HG02623 (cell line): ENCODE results near the gene KCTD17.
A peak's percentile ranks its signal among the peaks of the same experiment; 100 is the strongest.

Experiments used
- ATAC-seq: cut with Tn5 transposase; IDR thresholded peaks from one replicate; pipeline ENCODE4 v1.9.1; 2021; ENCODE audit warnings: moderate library complexity; ENCODE audit not compliant: unreplicated experiment

The KCTD17 gene, protein sequence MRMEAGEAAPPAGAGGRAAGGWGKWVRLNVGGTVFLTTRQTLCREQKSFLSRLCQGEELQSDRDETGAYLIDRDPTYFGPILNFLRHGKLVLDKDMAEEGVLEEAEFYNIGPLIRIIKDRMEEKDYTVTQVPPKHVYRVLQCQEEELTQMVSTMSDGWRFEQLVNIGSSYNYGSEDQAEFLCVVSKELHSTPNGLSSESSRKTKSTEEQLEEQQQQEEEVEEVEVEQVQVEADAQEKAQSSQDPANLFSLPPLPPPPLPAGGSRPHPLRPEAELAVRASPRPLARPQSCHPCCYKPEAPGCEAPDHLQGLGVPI

DNA sequence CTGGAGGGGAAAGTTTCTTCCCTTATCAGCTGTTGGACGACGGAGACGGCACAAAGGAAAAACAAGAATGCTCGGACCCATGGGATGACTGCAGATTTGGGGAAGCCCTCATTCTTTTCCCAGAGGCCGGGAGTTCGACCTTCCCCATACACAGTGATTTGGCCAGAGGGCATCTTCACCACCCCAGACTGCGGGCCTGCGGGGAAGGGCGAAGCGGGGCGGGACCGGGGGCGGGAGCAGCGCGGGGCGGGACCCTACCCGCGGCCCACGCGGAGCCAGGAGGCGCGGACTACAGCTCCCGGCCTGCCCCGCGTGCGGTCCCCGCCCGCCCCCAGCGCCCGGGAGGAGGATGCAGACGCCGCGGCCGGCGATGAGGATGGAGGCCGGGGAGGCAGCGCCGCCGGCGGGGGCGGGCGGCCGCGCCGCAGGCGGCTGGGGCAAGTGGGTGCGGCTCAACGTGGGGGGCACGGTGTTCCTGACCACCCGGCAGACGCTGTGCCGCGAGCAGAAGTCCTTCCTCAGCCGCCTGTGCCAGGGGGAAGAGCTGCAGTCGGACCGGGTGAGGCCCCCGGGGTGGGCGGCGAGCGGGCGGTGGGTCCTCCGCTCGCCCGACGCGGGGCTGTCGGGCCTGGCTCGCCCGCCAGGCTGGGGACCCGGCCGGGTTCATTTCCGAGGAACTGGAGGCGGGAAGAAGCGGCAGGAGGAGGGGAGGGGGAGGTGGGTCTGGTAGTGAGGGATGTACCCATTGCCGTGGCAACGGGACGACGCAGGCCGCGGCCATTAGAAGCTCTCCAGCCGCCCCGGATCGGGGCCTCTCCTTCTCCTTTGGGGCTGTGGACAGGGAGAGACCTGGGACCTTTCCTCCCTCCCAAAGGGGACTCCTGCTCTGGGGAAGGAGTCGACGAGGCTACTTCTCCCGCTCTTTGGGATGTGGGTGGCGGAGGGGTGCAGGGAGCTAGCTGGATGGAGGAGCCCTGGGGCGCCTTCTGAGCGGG, at the start of gene KCTD17:
Gene KCTD17 (plus strand): TSS at position 352 of the 995 bp plus-strand sequence. CDS start 19 bp downstream, at position 371.
- ATAC-seq = peak; percentile 48

DNA sequence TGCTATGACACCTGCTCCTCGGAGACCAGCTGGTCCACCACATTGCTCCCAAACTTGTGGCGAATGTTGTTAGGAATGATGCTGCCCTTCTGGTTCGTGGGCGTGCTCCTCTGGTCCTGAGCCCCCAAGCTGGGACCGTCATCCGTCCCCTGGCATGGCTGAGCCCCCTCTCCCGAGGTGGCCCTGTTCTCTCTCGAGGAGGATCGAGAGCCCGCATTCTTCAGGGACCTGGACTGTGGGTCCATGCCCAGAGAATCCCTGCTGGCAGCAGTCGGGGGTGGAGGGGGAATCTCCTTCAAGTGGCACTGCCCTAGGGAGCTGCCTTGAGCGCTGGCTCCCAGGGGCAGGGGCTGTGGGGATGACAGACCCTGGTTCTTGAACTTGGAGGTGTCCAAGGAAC, 49.7 kb upstream of the KCTD17 start:
- no peak for ATAC-seq

DNA sequence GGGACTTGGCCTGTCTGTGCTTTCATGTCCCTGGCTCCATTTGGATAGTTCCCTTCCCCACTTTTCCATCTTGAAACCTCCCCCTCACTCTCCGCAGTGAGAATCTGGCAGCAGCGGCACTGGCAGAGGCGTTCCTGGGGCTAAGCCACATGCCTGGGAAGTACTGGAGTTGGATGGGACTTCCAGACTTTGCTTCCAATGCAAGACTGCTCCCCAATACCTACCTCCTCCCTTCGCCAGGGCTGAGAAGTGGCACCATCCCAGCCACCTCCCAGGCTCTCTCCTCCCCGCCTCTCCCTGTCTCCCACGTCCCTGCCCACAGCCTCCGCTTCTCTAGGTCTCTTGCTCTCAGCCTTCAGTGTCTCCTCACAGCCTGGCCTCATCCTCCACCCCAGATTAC, 48.9 kb upstream of the KCTD17 start:
- no peak for ATAC-seq

DNA sequence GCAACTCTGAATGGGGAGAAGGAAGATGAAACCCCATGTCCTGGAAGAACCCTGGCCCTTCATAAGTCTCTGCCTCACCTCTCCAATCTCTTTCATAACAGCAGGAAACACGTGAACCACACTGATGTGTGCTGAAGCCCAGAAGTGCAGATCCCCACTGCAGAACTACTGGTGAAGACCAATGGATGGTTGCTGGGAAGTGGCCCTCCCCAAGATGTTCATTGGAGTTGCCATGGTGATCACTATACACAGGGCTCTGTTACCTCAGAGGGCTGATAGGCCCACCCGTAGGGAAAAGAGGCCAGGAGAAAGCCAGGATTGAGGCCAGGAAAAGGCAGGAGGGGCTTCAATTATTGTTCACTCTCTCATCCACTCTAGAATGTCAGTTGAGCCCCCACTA, 43.9 kb upstream of the KCTD17 start:
- ATAC-seq = no peak

DNA sequence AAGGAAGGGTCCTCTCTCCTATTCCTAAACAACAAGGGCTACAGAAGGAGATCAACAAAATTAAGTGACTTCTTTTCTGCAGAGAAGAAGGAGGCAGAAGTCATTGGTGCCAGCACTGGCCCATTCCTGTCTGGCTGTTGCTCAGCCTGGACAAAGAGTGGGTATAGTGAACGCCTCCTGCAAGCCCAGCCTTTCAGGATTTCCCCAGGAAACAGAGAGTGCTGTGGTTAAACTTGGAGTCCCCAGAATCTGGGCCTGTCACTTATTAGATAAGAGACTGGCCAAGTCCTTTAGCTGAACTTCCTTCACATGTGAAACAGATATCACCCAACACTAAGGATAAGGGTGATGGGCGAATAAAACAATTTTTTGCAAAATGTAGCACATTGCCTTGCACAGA, 43.2 kb upstream of the KCTD17 start:
- no peak for ATAC-seq

DNA sequence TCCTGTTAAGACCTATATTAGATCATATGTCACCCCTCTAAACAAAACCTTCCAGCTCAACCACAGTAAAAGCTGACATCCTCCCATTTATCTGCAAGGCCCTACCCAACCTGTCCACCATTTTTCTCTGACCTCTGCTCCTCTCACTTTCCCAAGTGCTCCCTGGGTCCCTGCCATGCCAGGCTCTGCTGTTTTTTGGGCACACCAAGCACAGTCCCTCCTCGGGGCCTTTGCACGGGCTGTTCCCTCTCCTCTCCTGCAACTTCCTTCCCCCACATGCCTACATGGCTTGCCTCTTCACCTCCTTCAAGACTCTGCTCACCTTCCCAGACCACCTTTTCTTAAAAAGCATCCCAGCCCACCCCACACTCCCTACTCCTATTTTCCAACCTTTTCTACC, 42.1 kb upstream of the KCTD17 start:
- ATAC-seq = no peak

DNA sequence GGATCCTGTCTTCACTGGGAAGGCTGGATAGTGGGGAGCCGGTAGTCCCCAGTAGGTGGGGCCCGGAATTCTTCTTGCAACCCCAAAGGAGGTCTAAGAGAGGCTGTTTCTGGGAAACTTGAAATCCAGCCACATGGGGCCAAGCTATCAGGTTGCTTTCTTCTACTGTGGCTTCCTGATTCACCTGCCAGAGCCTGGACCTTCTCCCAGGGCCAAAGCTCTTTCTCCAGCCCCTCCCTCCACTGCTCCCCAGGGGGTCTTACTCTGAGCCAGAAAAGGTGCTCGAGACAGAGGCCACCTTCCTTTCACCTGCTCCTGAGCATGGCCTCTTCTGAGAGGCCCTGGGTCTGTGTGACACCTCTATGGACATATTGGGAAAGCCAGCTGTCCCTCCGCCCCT, 41.4 kb upstream of the KCTD17 start:
- no peak for ATAC-seq

DNA sequence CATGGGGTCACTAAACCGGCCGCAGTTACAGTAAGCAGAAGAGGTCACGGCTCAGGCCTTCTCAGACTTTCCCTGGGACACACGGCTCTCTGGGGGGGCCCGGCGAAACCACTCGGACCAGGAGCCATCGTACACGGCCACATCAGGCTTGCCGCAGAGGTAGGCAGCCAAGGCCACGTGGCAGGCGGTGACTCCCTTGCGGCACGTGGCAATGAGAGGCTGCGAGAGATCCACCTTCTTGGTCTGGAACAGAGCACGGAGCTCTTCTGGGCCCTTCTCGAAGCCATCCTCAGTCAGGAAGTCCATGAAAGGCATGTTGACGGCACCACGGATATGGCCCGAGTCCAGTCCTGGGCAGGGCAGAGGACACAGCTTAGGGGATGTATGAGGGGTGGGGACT, 40.6 kb upstream of the KCTD17 start:
- ATAC-seq = no peak

DNA sequence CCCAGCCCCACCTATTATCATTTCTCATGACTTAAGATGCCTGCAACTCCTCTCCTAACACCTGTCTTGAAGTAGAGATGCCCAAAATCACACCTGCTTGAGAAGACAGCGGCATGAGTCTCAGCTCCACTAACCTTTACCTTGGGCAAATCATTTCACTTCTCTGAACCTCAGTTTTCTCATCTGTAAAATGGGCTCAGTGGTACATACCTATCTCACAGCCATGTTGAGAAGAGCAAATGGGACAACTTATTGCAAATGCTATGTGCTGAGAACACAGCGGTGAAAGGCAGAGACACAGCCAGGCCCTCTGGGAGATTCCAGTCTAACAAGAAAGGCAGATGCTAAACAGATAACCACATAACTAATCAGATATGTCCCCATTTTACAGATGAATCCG, 40.1 kb upstream of the KCTD17 start:
- no peak for ATAC-seq

DNA sequence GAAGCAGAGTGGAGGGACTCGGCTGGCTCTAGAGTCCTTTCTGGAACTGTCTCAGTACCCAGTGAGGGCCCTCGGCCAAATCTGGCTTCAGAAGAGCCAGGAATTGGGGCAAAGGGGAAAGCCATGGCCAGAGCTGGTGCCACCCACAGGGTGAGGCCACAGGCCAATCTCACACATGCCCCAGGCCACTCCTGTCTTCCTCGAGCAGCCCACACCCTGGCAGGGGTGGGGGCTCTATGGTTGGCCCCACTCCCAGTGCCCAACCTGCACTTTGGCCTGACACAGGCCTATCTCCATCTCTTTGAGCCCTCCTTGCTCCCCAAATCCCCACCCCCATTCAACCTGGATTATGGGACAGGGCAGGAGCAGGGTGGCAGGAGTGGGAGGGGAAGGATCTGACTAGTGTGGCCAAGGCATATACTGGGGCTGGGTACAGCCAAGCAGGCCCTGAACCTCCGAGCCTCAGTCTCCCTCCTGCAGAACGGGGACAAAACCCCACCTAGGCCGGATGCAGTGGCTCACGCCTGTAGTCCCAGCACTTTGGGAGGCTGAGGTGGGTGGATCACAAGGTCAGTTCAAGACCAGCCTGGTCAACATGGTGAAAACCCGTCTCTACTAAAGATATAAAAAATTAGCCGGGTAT, 39.2 kb upstream of the KCTD17 start:
- ATAC-seq = no peak

DNA sequence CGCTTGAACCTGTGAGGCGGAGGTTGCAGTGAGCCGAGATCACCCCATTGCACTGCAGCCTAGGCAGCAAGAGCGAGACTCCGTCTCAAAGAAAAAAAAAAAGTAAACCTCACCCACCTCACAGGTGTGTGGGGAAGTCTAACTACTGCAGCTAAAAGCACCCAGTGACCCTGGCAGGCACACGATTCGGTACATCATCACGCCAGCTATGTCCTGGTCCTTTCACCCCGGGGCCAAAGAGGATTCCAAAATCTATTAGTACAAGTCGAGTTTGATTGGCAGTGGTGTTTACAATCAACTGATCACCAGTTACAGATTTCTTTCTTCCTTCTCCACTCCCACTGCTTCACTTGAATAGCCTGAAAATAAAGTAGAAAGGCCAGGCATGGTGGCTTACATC, 38.6 kb upstream of the KCTD17 start:
- no peak for ATAC-seq

DNA sequence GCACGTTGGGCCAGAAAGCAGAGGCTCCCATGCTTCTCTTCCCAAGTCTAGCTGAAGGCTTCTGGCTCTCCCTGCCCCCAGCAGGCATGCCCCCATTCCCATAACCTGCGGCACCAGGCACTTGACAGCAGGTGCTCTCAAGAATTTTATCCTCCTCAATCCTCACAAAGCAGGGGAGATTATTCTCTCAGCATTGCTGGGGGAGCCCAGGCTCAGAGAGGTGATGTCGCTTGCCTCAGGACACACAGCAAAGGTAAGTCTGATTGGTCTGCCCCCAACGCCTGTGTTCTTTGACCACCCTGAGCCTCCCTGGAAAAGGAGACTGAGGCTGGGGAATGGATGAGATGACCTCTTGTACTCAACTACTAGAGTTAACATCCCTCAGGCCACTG, 37.1 kb upstream of the KCTD17 start:
- ATAC-seq = no peak

DNA sequence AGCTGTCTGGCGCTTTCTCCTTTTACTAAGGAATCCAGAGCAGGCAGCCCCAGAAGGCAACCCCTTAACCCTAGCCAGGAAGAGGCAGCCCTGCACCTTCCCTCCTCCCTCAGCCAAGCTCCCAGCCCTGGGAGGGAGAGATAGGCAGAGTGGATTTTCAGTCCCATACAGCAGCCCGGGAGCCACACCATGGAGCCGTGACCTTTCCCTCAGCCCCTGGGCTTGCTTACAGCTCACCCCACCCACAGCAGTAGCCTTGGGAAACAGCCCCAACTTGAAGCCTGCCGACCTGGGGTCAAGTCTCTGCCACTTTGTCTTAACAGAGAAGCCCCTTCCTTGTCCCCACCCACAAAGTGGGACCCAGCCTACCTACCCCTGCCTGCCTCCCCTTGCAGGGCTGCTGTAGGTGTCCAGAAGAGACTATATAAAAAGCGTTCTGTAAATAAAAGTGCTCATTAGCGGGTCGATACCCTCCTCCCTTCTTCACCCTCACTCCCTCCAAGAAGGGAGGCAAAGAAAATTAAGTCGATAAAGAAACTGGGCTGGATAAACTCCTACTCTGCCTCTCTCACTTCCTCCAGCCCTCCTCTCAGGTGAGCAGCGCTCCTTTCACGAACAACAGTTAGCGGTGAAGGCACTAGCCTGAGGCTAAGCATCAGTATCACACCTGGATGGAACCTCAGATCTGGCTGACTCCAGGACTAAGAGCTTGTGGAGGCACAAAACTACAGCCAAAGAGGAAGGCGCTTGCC, 36.5 kb upstream of the KCTD17 start:
- no peak for ATAC-seq

DNA sequence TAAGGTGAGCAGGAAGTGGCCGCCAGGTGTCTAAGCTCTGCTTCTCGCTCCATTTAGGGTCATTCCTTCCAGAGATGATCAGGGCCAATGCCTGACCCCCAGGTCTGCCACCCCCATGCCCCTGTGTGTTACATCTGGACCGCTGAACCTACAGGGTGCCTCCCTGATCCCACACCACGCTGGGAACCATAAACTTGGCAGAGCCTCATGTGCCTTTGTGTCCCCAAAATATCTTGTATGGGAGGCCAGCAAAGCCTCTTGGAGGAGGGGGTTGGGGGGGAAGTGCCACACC, 36.0 kb upstream of the KCTD17 start:
- no peak for ATAC-seq

DNA sequence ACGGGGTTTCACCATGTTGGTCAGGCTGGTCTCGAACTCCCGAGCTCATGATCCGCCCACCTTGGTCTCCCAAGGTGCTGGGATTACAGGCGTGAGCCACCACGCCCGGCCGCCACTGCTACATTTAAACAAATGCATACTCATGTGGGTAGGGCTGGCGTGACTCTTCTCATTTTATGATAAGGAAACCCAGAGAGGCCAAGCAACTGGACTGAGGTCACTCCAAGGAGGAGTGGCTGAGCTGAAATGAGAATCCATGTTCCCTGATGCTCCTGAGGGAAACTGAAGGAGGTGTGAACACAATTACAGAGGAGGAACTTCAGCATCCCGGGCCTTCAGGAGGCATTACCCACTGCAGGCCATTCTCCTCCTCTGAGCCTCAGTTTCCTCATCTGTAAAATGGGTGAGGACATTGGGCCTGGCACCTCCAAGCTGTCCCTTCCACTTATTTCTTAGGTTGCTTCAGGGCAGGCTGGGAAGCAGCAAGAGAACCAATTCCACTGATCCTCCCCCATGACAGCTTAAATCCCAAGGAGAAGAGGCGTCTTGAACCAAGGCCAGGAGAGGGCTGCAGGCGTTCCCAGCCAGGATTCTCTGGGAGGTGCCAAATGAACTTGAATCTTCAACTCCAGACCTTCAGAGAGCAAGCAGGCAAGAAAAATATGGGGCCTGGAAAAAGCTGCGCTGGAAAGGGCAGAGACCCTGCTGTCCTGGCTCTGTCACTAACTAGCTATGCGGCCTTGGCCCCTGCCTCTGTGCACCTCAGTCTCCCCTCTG, 35.2 kb upstream of the KCTD17 start:
- no peak for ATAC-seq

DNA sequence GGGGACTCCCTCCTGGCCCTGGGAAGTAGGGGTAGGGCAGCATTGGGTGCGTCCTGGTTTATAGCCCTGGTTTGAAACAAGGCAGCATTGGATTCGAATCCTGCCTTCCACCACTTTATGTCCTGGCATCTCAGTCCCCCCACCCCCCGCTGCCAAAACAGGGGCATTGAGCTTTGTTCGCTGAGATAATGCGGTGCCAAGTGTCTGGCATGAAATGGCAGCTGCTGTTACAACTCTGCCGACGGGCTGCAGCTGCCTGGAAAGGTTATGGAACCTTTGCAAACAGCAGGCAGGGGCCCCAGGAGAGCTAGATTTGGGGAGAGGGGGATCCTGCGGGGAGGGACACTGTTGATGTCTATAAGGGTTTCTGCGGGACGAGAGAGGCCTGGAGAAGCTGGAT, 34.2 kb upstream of the KCTD17 start:
- no peak for ATAC-seq

DNA sequence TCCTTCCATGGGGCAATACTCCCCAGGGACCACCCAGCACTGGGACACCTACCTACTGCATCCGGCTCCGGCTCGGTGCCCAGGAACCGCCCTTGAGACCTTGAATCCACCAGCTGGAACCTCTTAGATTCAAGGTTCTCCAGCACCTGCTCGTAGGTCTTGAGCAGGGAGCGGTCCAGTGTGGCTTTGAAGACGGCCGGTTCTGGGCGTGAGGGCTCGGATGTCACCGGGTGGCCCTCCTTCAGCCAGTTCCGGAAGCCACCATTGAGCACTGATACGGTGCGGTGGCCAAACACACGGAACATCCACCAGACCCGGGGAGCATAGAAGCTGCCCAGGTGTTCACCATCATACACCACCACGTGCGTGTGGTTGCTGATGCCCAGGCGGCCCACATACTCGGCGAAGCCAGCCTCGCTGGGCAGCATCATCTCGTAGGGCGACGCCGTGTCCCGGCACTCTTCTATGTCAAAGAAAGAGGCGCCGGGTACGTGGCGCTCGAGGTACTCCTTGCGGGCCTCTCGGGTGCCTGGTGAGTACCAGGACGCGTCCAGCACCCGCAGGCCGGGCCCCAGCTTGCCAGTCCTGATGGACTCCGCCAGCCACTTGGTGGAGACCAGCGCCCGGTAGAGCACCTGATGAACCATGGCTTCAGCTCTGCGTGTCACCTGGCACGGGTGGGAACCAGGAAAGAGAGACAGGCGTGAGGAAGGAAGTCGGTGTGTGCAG, 33.3 kb upstream of the KCTD17 start:
- no peak for ATAC-seq

DNA sequence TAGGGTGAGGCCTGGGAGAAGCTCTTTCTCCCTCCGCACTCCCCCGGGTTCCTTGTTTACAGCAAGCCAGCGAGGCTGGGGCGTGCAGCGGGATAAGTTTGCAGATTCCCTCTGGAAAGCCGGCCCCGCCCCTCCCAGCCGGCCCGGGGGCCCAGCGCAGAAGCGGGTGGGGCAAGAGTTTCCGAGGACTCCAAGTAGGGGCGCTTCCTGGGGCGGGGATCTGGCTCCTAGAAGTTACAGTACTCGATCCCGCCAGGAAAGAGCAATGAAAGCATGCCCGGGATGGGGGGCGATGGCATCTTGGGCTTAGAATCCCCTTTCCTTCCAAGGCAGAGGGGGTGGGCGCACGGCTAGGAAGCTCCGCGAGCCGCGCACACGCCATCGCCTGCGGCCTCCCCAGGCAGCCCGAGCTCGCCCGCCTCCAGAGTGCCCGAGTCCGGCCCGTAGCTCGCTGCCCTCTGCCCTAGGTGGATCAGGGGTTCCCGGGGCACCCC, 32.7 kb upstream of the KCTD17 start:
- peak; percentile 10 for ATAC-seq
